Kidney epithelial cell (primary cell): Measurements from ENCODE around the gene ARPC4. TPM values are rescaled to one million over a fixed set of nuclear protein-coding genes. Genes with fewer than 3 reads are reported as not detected.

Source experiments
- DNase-seq: peaks from one replicate; pipeline ENCODE4 v3.0.0-alpha.2; 2010; ENCODE audit warnings: low read depth
- H3K27me3 ChIP-seq: 2 replicates; pipeline ENCODE4 v1.6.0; 2011; ENCODE audit warnings: low read length; ENCODE audit not compliant: control insufficient read depth, insufficient read depth
- H3K36me3 ChIP-seq: 2 replicates; pipeline ENCODE4 v1.5.1; 2011; ENCODE audit warnings: low read length; ENCODE audit not compliant: control insufficient read depth, insufficient read depth
- H3K4me3 ChIP-seq: 2 replicates; pipeline ENCODE4 v1.5.1; 2011; ENCODE audit warnings: low read depth, mild to moderate bottlenecking, control low read depth, low read length
- total RNA-seq: library from RNA; depleted of rRNA; stranded (reverse); fragments of >200 nt; gene quantifications from 2 replicates; pipeline ENCODE4 v1.2.3, GENCODE V29; 2015
- TF ChIP-seq, protein P1 (sequence below): IDR thresholded peaks from 2 replicates; pipeline ENCODE4 v1.5.1; 2011; ENCODE audit warnings: mild to moderate bottlenecking, moderate library complexity, low read length, control low read depth, inconsistent platforms; ENCODE audit not compliant: insufficient read depth, poor library complexity, severe bottlenecking

ARPC4 gene
- total RNA-seq, 1 donor from 2014 or later: 204 TPM

DNA sequence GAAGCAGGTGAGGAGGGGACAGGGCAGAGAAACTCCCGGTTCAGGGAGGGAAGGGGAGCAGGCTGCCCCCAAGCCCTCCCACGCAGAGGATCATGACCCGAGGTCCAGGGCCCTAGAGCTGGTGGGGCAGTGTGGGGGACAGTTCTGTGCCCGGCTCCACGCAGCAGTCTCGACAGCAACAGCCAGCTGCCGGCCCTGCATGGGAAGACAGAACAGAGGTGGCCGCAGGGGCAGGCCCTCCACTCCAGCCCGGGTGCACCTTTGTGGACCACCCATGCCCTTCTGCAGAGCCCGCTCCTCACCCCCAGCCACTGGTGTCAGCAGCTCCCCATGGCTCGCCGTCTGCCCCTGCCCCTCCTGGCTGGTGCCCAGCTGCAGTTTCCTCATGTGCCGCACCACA is 35.5 kb upstream of the ARPC4 start:
- Histone ChIP-seq H3K4me3 (no peak overlapping the region), H3K36me3 (no peaks in the 10 kb centered on the region), H3K27me3 (no peaks in the 10 kb centered on the region)
- no peak for DNase-seq
- TF ChIP-seq, protein P1, sequence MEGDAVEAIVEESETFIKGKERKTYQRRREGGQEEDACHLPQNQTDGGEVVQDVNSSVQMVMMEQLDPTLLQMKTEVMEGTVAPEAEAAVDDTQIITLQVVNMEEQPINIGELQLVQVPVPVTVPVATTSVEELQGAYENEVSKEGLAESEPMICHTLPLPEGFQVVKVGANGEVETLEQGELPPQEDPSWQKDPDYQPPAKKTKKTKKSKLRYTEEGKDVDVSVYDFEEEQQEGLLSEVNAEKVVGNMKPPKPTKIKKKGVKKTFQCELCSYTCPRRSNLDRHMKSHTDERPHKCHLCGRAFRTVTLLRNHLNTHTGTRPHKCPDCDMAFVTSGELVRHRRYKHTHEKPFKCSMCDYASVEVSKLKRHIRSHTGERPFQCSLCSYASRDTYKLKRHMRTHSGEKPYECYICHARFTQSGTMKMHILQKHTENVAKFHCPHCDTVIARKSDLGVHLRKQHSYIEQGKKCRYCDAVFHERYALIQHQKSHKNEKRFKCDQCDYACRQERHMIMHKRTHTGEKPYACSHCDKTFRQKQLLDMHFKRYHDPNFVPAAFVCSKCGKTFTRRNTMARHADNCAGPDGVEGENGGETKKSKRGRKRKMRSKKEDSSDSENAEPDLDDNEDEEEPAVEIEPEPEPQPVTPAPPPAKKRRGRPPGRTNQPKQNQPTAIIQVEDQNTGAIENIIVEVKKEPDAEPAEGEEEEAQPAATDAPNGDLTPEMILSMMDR: no peak

DNA sequence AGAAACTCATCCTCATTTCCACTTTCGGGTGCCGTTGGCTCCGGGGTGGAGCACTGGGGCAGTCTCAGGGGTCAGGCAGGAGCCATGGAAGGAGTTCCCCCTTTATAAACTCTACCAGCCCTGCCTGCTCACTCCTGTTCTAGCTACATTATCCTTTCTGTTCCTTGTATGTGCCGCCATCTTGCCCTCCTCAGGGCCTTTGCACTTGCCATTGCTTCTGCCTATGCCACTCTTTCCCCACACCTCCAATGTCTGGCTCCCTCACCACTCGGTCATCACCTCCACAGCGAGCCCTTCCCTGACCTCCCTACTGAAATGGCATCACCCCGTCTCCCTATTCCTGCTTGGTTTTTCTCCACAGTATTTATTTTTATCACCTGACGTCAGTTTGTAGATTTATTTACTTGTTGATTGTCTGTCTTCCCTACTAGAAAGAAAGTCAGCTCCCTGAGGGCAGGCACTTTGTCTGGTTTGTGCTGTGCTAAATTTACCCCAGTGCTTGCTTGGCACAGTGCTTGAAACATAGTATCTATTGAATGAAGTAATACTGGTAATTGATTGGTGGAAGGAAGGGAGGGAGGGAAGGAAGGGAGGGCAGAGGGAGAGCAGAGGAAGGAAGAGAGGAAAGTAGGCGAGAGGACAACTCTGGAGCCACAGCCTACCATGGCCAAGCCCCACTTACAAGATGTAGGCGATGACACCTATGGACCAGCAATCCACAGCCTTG is 31.9 kb upstream of the ARPC4 start:
- TF ChIP-seq, protein P1: no peak
- Histone ChIP-seq H3K4me3 (no peak overlapping the region), H3K27me3 (no peaks in the 10 kb centered on the region), H3K36me3 (no peaks in the 10 kb centered on the region)
- no peak for DNase-seq

DNA sequence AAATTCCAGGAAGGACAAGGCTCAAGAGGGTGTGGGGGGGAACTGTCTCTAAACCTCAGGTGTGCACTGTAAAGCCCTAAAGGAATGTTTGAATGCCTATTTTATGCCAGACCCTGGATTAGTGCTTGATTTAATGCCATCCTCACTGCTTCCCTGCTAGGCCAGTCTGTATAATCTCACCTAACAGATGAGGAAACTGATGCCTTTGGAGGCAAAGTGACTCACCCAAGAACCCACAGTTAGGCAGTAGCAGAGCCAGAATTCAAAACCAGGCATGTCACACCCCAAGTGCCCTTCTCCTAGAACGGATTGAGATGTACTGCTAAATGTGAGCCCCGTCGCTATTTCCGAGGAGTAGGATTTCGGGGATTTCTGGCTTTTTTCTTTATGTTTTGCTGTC is 31.0 kb upstream of the ARPC4 start:
- TF ChIP-seq, protein P1: no peak
- no peak for DNase-seq
- no peak overlapping the region for H3K4me3 ChIP-seq
- no peaks in the 10 kb centered on the region for H3K36me3 ChIP-seq
- no peaks in the 10 kb centered on the region for H3K27me3 ChIP-seq

DNA sequence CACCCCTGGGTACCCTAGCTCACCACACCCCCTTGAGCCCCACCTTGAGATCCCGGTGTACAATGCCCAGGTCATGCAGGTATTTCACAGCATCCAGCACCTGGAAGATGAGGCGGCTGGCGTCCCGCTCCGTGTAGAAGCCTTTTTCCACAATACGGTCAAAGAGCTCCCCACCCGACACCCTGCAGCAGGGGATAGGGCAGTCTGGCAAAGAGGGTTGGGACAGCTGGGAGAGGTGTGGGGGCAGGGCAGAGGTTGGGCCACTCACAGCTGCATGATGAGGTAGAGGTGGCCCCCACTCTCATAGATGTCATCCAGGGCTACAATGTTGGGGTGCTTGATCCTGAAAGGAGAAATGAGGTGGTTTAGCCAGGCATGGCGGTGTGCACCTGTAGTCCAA is 30.0 kb upstream of the ARPC4 start:
- TF ChIP-seq, protein P1: no peak
- Histone ChIP-seq H3K27me3 (no peaks in the 10 kb centered on the region), H3K4me3 (no peak overlapping the region), H3K36me3 (no peaks in the 10 kb centered on the region)
- DNase-seq: no peak

DNA sequence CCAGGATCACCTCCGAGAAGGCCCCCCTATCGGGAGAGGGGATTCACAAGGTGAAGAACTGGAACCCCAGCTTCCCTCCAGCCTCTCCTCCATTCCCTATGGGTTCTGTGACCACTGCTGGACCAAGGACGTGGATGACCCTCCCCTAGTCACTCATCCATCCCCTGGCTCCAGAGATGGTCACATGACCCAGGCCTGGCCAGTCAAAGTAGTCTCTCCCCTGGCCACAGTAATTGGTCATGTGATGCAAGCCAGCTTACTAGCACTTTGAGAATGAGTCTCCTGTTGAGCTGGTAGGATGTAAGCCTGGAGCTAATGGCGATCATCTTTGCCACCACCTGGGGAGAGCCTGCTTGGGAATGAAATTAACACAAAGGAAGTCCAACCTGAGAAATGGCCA is 27.0 kb upstream of the ARPC4 start:
- no peak for DNase-seq
- TF ChIP-seq, protein P1: no peak
- H3K27me3 ChIP-seq: no peaks in the 10 kb centered on the region
- H3K4me3 ChIP-seq: no peak overlapping the region
- H3K36me3 ChIP-seq: no peaks in the 10 kb centered on the region

DNA sequence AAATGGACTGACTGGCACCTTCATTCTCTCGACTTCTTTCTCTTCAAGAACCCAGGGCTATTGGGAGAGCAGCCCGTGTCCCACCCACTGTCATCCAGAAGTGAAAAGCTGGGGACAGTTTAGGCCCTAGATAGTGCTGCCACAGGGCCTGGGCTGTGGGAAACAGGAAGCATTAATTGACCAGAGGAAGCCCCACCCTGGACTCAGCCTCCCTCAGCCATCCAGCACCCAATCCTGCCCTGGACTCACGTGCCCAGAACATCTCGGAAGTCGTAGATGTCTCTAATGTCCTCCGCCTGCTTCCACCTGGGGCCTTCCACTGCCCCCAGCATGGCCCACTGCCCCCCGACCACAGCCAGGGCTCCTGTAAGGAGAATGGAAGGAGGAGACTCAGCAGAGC is 25.5 kb upstream of the ARPC4 start:
- Histone ChIP-seq H3K36me3 (no peaks in the 10 kb centered on the region), H3K4me3 (no peak overlapping the region), H3K27me3 (no peaks in the 10 kb centered on the region)
- TF ChIP-seq, protein P1: no peak
- no peak for DNase-seq
